ENCODE results near the gene PBX1. TPM values are rescaled to one million over a fixed set of nuclear protein-coding genes. Genes with fewer than 3 reads are reported as not detected.
"Not testable (repeated sequence)": the region's sequence is repeated elsewhere in the genome, so short reads cannot be mapped to it uniquely, and the experiment has no call there.

Gene PBX1
- total RNA-seq: 9.5 TPM

GRCh38 chr1:164558461-164559341 is at the start of gene PBX1:
TSS of gene PBX1 (plus strand) at chr1:164559184.
- ATAC-seq: peak; percentile 98
- DNase-seq (ENCODE audit: low spot score): peak; percentile 96

GRCh38 chr1:164510435-164510834 is 48.5 kb upstream of the PBX1 start:
- ATAC-seq: no peak
- DNase-seq (ENCODE audit: low spot score): no peak

- ATAC-seq: no peak
- no peak for DNase-seq (ENCODE audit: low spot score)
Observed at GRCh38 chr1:164511001-164511705, 47.8 kb upstream of the PBX1 start.

- DNase-seq (ENCODE audit: low spot score): no peak
Observed at GRCh38 chr1:164515231-164515630, 43.8 kb upstream of the PBX1 start.

GRCh38 chr1:164515711-164516331 is 43.2 kb upstream of the PBX1 start:
- DNase-seq (ENCODE audit: low spot score) (no peak), ATAC-seq (no peak)

More at GRCh38 chr1:164515231-164515630, 43.8 kb upstream of the PBX1 start:
- no peak for ATAC-seq

GRCh38 chr1:164516591-164516990 is 42.4 kb upstream of the PBX1 start:
- ATAC-seq (no peak), DNase-seq (ENCODE audit: low spot score) (no peak)

- no peak for DNase-seq (ENCODE audit: low spot score)
- no peak for ATAC-seq
Observed at GRCh38 chr1:164518692-164519332, 40.2 kb upstream of the PBX1 start.

GRCh38 chr1:164519426-164519825 is 39.6 kb upstream of the PBX1 start:
- ATAC-seq (no peak), DNase-seq (ENCODE audit: low spot score) (no peak)

- ATAC-seq (no peak), DNase-seq (ENCODE audit: low spot score) (no peak)
Observed at GRCh38 chr1:164524810-164525209, 34.2 kb upstream of the PBX1 start.

GRCh38 chr1:164534863-164535610 is 23.9 kb upstream of the PBX1 start:
- DNase-seq (ENCODE audit: low spot score): no peak
- ATAC-seq: no peak

- not testable (repeated sequence) for DNase-seq (ENCODE audit: low spot score); ATAC-seq
Observed at GRCh38 chr1:164552463-164552988, 6.5 kb upstream of the PBX1 start.

GRCh38 chr1:164557270-164557669 is 1.7 kb upstream of the PBX1 start:
- DNase-seq (ENCODE audit: low spot score) (peak; percentile 54), ATAC-seq (peak; percentile 13)

- ATAC-seq (peak; percentile 9), DNase-seq (ENCODE audit: low spot score) (peak; percentile 48)
Observed at GRCh38 chr1:164559342-164560051, 513 bp downstream of the PBX1 start.

- ATAC-seq (no peak), DNase-seq (ENCODE audit: low spot score) (no peak)
Observed at GRCh38 chr1:164560121-164560541, 1.1 kb downstream of the PBX1 start.

GRCh38 chr1:164560556-164560955 is 1.6 kb downstream of the PBX1 start:
- DNase-seq (ENCODE audit: low spot score) (no peak), ATAC-seq (no peak)

- no peak for DNase-seq (ENCODE audit: low spot score)
- no peak for ATAC-seq
Observed at GRCh38 chr1:164561007-164561406, 2.0 kb downstream of the PBX1 start.

GRCh38 chr1:164561472-164561871 is 2.5 kb downstream of the PBX1 start:
- DNase-seq (ENCODE audit: low spot score): no peak
- ATAC-seq: no peak

GRCh38 chr1:164562061-164562460 is 3.1 kb downstream of the PBX1 start:
- ATAC-seq (no peak), DNase-seq (ENCODE audit: low spot score) (no peak)

- ATAC-seq: no peak
Observed at GRCh38 chr1:164562511-164562910, 3.5 kb downstream of the PBX1 start.

More at GRCh38 chr1:164562511-164562910, 3.5 kb downstream of the PBX1 start:
- DNase-seq (ENCODE audit: low spot score): no peak

All from left lobe of liver (tissue), 2 donors.